PFSK-1 (cell line): Measurements from ENCODE around the gene AATK.

Experiments used
- POLR2AphosphoS5 ChIP-seq: IDR thresholded peaks from 2 replicates; pipeline ENCODE4 v1.6.1; 2012; ENCODE audit warnings: low read depth, mild to moderate bottlenecking, control low read depth, low read length, moderate library complexity
- SIN3A ChIP-seq: IDR thresholded peaks from 2 replicates; pipeline ENCODE4 v1.6.1; 2012; ENCODE audit warnings: mild to moderate bottlenecking, low read length, moderate library complexity, borderline replicate concordance; ENCODE audit not compliant: insufficient read depth
- TAF1 ChIP-seq: IDR thresholded peaks from 2 replicates; pipeline ENCODE4 v1.6.1; 2012; ENCODE audit warnings: low read length, control low read depth, borderline replicate concordance; ENCODE audit not compliant: insufficient read depth
- TF ChIP-seq, protein P1 (sequence below), 2 experiments: IDR thresholded peaks; 2 replicates each; pipeline versions ENCODE4 v1.6.1 to v1.8.0; 2011 to 2012; ENCODE audit warnings: low read depth in 2 of 2, low read length in 2 of 2, control low read depth in 1 of 2, inconsistent platforms in 1 of 2, mild to moderate bottlenecking in 1 of 2, moderate library complexity in 1 of 2; ENCODE audit not compliant: insufficient read depth in 1 of 2

DNA sequence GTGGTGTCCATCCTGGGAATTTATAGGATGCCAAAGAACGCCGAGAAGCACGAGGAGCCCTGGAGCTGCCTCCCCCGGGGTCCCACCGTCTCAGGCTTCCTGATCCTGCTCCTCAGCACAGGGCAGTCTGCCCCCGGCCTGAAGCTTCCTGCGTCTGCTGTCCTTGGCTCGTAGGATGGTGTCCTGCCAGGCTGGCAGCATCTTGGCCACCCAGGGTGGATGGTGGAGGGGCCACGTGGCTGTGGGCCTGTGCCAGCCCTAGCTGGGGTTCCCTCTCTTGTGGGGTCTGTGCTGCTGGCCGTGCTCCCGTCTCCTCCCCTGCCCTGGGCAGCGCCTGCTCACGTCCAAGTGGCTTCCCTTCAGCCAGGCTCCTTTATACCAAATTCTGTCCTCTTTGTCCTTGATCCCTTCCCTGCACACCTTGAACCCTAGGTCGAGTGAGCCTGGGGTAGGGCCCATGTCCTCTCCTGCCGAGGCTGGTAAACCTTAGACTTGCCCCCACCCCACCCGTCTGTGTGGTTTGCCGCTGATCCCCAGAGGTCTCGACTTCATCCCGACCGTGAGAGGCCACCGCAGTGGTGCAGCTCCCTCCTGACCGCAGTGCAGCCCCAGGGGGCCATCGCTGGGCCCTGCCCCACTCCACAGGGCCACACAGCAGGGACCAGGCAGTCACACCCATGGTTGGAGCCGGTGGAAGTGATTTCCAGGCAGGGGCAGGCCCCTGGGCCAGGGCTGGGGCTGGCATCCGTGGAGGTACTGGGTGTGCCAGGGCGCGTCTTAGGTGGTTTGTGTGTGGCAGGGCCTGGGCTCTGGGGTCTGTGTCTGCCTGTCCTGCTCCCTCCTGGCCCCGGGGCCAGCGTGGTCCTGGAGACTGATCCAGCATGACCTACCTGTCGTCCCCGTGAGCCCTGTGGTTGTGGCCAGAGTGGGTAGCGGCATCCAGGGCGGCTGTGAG, 84.5 kb downstream of the AATK start:
- TF ChIP-seq TAF1, result no peak
- no peak for TF ChIP-seq POLR2AphosphoS5
- TF ChIP-seq, protein P1, sequence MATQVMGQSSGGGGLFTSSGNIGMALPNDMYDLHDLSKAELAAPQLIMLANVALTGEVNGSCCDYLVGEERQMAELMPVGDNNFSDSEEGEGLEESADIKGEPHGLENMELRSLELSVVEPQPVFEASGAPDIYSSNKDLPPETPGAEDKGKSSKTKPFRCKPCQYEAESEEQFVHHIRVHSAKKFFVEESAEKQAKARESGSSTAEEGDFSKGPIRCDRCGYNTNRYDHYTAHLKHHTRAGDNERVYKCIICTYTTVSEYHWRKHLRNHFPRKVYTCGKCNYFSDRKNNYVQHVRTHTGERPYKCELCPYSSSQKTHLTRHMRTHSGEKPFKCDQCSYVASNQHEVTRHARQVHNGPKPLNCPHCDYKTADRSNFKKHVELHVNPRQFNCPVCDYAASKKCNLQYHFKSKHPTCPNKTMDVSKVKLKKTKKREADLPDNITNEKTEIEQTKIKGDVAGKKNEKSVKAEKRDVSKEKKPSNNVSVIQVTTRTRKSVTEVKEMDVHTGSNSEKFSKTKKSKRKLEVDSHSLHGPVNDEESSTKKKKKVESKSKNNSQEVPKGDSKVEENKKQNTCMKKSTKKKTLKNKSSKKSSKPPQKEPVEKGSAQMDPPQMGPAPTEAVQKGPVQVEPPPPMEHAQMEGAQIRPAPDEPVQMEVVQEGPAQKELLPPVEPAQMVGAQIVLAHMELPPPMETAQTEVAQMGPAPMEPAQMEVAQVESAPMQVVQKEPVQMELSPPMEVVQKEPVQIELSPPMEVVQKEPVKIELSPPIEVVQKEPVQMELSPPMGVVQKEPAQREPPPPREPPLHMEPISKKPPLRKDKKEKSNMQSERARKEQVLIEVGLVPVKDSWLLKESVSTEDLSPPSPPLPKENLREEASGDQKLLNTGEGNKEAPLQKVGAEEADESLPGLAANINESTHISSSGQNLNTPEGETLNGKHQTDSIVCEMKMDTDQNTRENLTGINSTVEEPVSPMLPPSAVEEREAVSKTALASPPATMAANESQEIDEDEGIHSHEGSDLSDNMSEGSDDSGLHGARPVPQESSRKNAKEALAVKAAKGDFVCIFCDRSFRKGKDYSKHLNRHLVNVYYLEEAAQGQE (IDR thresholded peaks at IDR 0.05; ENCODE audit: insufficient read depth in 1 of 2, low read depth in 2 of 2, low read length in 2 of 2), result no peak
- no peak for TF ChIP-seq SIN3A
